ENCODE measurements around the gene CACNA1C.

The CACNA1C gene

GRCh38 chr12:2288875-2289274 is 236.1 kb downstream of the CACNA1C start:
- H3K4me3 ChIP-seq (ENCODE audit: low read depth, low read length), result no peak overlapping the region
- no peaks in the 10 kb centered on the region for H3K36me3 ChIP-seq
- TF ChIP-seq CTCF (IDR thresholded peaks at IDR 0.05; ENCODE audit: low read depth, low read length), result no peak
- no peak for DNase-seq
- H3K27ac ChIP-seq, result no peak overlapping the region
- no peaks in the 10 kb centered on the region for H3K9me3 ChIP-seq (ENCODE audit: severe bottlenecking)
- H3K27me3 ChIP-seq (ENCODE audit: insufficient read depth, low read depth, severe bottlenecking), result no peaks in the 10 kb centered on the region

- Histone ChIP-seq H3K27ac (no peak overlapping the region), H3K27me3 (ENCODE audit: insufficient read depth, low read depth, severe bottlenecking) (no peaks in the 10 kb centered on the region)
- TF ChIP-seq CTCF (IDR thresholded peaks at IDR 0.05; ENCODE audit: low read depth, low read length), result no peak
Measured at GRCh38 chr12:2289525-2289924, 236.7 kb downstream of the CACNA1C start.

GRCh38 chr12:2290091-2290490 is 237.3 kb downstream of the CACNA1C start:
- Histone ChIP-seq H3K9me3 (ENCODE audit: severe bottlenecking) (no peaks in the 10 kb centered on the region), H3K36me3 (no peaks in the 10 kb centered on the region), H3K27ac (no peak overlapping the region), H3K27me3 (ENCODE audit: insufficient read depth, low read depth, severe bottlenecking) (no peaks in the 10 kb centered on the region), H3K4me3 (ENCODE audit: low read depth, low read length) (no peak overlapping the region)
- DNase-seq, result no peak
- no peak for TF ChIP-seq CTCF (IDR thresholded peaks at IDR 0.05; ENCODE audit: low read depth, low read length)

More at GRCh38 chr12:2289525-2289924, 236.7 kb downstream of the CACNA1C start:
- no peak for DNase-seq
- no peaks in the 10 kb centered on the region for H3K36me3 ChIP-seq
- H3K4me3 ChIP-seq (ENCODE audit: low read depth, low read length), result no peak overlapping the region
- no peaks in the 10 kb centered on the region for H3K9me3 ChIP-seq (ENCODE audit: severe bottlenecking)

GRCh38 chr12:2290516-2291065 is 237.8 kb downstream of the CACNA1C start:
- DNase-seq, result no peak
- no peaks in the 10 kb centered on the region for H3K9me3 ChIP-seq (ENCODE audit: severe bottlenecking)
- no peaks in the 10 kb centered on the region for H3K27me3 ChIP-seq (ENCODE audit: insufficient read depth, low read depth, severe bottlenecking)
- no peaks in the 10 kb centered on the region for H3K36me3 ChIP-seq
- H3K27ac ChIP-seq, result no peak overlapping the region
- H3K4me3 ChIP-seq (ENCODE audit: low read depth, low read length), result no peak overlapping the region
- no peak for TF ChIP-seq CTCF (IDR thresholded peaks at IDR 0.05; ENCODE audit: low read depth, low read length)

- Histone ChIP-seq H3K4me3 (ENCODE audit: low read depth, low read length) (no peak overlapping the region), H3K27ac (no peak overlapping the region), H3K36me3 (no peaks in the 10 kb centered on the region), H3K9me3 (ENCODE audit: severe bottlenecking) (no peaks in the 10 kb centered on the region), H3K27me3 (ENCODE audit: insufficient read depth, low read depth, severe bottlenecking) (no peaks in the 10 kb centered on the region)
- peak; percentile 48 for DNase-seq
- peak; percentile 73 for TF ChIP-seq CTCF (IDR thresholded peaks at IDR 0.05; ENCODE audit: low read depth, low read length)
Measured at GRCh38 chr12:2291182-2291832, 238.5 kb downstream of the CACNA1C start.

GRCh38 chr12:2291947-2292346 is 239.2 kb downstream of the CACNA1C start:
- no peaks in the 10 kb centered on the region for H3K27me3 ChIP-seq (ENCODE audit: insufficient read depth, low read depth, severe bottlenecking)
- no peak for TF ChIP-seq CTCF (IDR thresholded peaks at IDR 0.05; ENCODE audit: low read depth, low read length)
- H3K4me3 ChIP-seq (ENCODE audit: low read depth, low read length), result no peak overlapping the region
- no peak overlapping the region for H3K27ac ChIP-seq
- DNase-seq, result no peak
- H3K36me3 ChIP-seq, result no peaks in the 10 kb centered on the region
- H3K9me3 ChIP-seq (ENCODE audit: severe bottlenecking), result no peaks in the 10 kb centered on the region
